SU-DHL-6 (cell line): ENCODE data around the gene DGKH.

Experiments
- EZH2phosphoT487 ChIP-seq: fragments of 200-600 bp; sonication (generic), shearing (Covaris generic); conservative IDR thresholded peaks from 2 replicates; pipeline ENCODE4 v1.6.1; 2018; ENCODE audit warnings: mild to moderate bottlenecking, antibody characterized with exemption, low read length, moderate library complexity, mixed read lengths
- TF ChIP-seq, protein P1 (sequence below): fragments of 200-600 bp; sonication (generic); IDR thresholded peaks from one replicate; pipeline ENCODE4 v1.5.1; 2017; ENCODE audit warnings: antibody characterized with exemption, mild to moderate bottlenecking, low read length, moderate library complexity; ENCODE audit not compliant: insufficient read depth, poor library complexity, severe bottlenecking

- TF ChIP-seq, protein P1, sequence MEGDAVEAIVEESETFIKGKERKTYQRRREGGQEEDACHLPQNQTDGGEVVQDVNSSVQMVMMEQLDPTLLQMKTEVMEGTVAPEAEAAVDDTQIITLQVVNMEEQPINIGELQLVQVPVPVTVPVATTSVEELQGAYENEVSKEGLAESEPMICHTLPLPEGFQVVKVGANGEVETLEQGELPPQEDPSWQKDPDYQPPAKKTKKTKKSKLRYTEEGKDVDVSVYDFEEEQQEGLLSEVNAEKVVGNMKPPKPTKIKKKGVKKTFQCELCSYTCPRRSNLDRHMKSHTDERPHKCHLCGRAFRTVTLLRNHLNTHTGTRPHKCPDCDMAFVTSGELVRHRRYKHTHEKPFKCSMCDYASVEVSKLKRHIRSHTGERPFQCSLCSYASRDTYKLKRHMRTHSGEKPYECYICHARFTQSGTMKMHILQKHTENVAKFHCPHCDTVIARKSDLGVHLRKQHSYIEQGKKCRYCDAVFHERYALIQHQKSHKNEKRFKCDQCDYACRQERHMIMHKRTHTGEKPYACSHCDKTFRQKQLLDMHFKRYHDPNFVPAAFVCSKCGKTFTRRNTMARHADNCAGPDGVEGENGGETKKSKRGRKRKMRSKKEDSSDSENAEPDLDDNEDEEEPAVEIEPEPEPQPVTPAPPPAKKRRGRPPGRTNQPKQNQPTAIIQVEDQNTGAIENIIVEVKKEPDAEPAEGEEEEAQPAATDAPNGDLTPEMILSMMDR, result no peak
- TF ChIP-seq EZH2phosphoT487, result no peak
Observed at GRCh38 chr13:42137856-42138537, 89.5 kb downstream of the DGKH start.
